Loucy (cell line): ENCODE results near the gene TMEM204.

Experiments used
- EZH2phosphoT487 ChIP-seq: fragments of 200-600 bp; IDR thresholded peaks from 2 replicates; pipeline ENCODE4 v1.6.1; 2018; ENCODE audit warnings: antibody characterized with exemption, mild to moderate bottlenecking, moderate library complexity, borderline replicate concordance
- TF ChIP-seq, protein P1 (sequence below): fragments of 200-600 bp; sonication (generic); conservative IDR thresholded peaks from 2 replicates; pipeline ENCODE4 v1.5.1; 2014; ENCODE audit warnings: mild to moderate bottlenecking, antibody characterized with exemption, low read length

GRCh38 chr16:1526608-1527555, 6.6 kb upstream of the TMEM204 start:
- TF ChIP-seq, protein P1, sequence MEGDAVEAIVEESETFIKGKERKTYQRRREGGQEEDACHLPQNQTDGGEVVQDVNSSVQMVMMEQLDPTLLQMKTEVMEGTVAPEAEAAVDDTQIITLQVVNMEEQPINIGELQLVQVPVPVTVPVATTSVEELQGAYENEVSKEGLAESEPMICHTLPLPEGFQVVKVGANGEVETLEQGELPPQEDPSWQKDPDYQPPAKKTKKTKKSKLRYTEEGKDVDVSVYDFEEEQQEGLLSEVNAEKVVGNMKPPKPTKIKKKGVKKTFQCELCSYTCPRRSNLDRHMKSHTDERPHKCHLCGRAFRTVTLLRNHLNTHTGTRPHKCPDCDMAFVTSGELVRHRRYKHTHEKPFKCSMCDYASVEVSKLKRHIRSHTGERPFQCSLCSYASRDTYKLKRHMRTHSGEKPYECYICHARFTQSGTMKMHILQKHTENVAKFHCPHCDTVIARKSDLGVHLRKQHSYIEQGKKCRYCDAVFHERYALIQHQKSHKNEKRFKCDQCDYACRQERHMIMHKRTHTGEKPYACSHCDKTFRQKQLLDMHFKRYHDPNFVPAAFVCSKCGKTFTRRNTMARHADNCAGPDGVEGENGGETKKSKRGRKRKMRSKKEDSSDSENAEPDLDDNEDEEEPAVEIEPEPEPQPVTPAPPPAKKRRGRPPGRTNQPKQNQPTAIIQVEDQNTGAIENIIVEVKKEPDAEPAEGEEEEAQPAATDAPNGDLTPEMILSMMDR = no peak
- TF ChIP-seq EZH2phosphoT487 = no peak
